HCT116 (cell line): ENCODE data around the gene CCDC66. TPM values are rescaled to one million over a fixed set of nuclear protein-coding genes. Genes with fewer than 3 reads are reported as not detected.

Experiments
- ATAC-seq: fragments of 200-7000 bp; cut with Tn5 transposase; 2 replicates; pipeline ENCODE4 v1.9.1; 2020; ENCODE audit warnings: mild to moderate bottlenecking, moderate library complexity
- BruUV-seq: library from RNA; stranded (reverse); fragments of 400-500 nt; replicated peaks from 2 replicates; lab custom pipeline; 2021; lab: Mats Ljungman, UMichigan
- CTCF ChIA-PET: fragments of 300-600 bp; sonication (Branson Sonifier 250); formaldehyde crosslinking; loops from one replicate; lab custom pipeline; 2021; ENCODE audit warnings: antibody characterized with exemption; lab: Charles Lee
- POLR2A ChIA-PET: fragments of 300-600, 350-600 bp; sonication (Branson Sonifier 250); formaldehyde crosslinking; loops from one replicate; lab custom pipeline; 2021; ENCODE audit warnings: antibody characterized with exemption; lab: Charles Lee
- RAD21 ChIA-PET, 2 experiments: fragments of 300-600 bp; sonication (Branson Sonifier 250); formaldehyde crosslinking; loops; one replicate each; lab custom pipeline; 2023; ENCODE audit warnings: low total read pairs in 2 of 2; ENCODE audit not compliant: uncharacterized antibody in 2 of 2, unreplicated experiment in 2 of 2, low non-redundant PET in 1 of 2; lab: Charles Lee
- DNase-seq: peaks from one replicate; pipeline ENCODE4 v3.0.0-alpha.2; 2010; ENCODE audit warnings: low read depth, low spot score
- H2AFZ ChIP-seq: fragments of 200-600 bp; shearing (Covaris generic), sonication (generic); 2 replicates; pipeline ENCODE4 v1.6.1; 2017; ENCODE audit warnings: low read depth, mixed run types, mixed read lengths, antibody characterized with exemption, low read length; ENCODE audit not compliant: poor library complexity, severe bottlenecking
- H3K27ac ChIP-seq: 2 replicates; pipeline ENCODE4 v1.5.1; 2012; ENCODE audit warnings: low read depth, low read length
- H3K27me3 ChIP-seq: fragments of 200-600 bp; sonication (generic); 2 replicates; pipeline ENCODE4 v1.6.1; 2016; ENCODE audit warnings: mixed run types, low read length, mixed read lengths; ENCODE audit not compliant: insufficient read depth
- H3K36me3 ChIP-seq, 2 experiments: fragments of 200-500 bp in 1 of 2; fragments of 200-600 bp in 1 of 2; sonication (Bioruptor generic) in 1 of 2; sonication (generic) in 1 of 2; 2 replicates each; pipeline versions ENCODE4 v1.5.1 to v1.6.1; 2014 to 2016; ENCODE audit warnings: low read length in 2 of 2, inconsistent platforms in 1 of 2, mixed read lengths in 1 of 2, mixed run types in 1 of 2; ENCODE audit not compliant: insufficient read depth in 2 of 2, control insufficient read depth in 1 of 2
- H3K4me1 ChIP-seq, 2 experiments: fragments of 200-600 bp in 1 of 2; sonication (generic) in 1 of 2; 2 replicates each; pipeline versions ENCODE4 v1.5.1 to v1.6.1; 2012 to 2017; ENCODE audit warnings: low read length in 2 of 2, inconsistent platforms in 1 of 2, mild to moderate bottlenecking in 1 of 2, mixed read lengths in 1 of 2, mixed run types in 1 of 2, moderate library complexity in 1 of 2; ENCODE audit not compliant: insufficient read depth in 2 of 2, control insufficient read depth in 1 of 2
- H3K4me2 ChIP-seq: fragments of 200-600 bp; sonication (generic); 2 replicates; pipeline ENCODE4 v1.6.1; 2017; ENCODE audit warnings: mixed run types, low read length, mixed read lengths
- H3K4me3 ChIP-seq, 2 experiments: fragments of 200-600 bp in 1 of 2; sonication (generic) in 1 of 2; replicated peaks in 1 of 2; 2 replicates each; pipeline ENCODE4 v1.5.1; 2011 to 2016; ENCODE audit warnings: low read length in 2 of 2, control low read depth in 1 of 2, low read depth in 1 of 2, mild to moderate bottlenecking in 1 of 2, mixed read lengths in 1 of 2, mixed run types in 1 of 2
- H3K79me2 ChIP-seq: fragments of 200-600 bp; sonication (generic); 2 replicates; pipeline ENCODE4 v1.6.1; 2017; ENCODE audit warnings: mild to moderate bottlenecking, mixed run types, low read length, moderate library complexity, mixed read lengths; ENCODE audit not compliant: insufficient read depth
- H3K9ac ChIP-seq: fragments of 200-600 bp; sonication (generic); 2 replicates; pipeline ENCODE4 v1.6.1; 2016; ENCODE audit warnings: low read length, mixed read lengths
- H3K9me2 ChIP-seq: fragments of 200-600 bp; sonication (generic), shearing (Covaris generic); 2 replicates; pipeline ENCODE4 v1.6.1; 2017; ENCODE audit warnings: mixed run types, mild to moderate bottlenecking, moderate library complexity; ENCODE audit not compliant: insufficient read depth
- H3K9me3 ChIP-seq, 2 experiments: fragments of 200-500 bp in 1 of 2; fragments of 200-600 bp in 1 of 2; sonication (Bioruptor generic) in 1 of 2; sonication (generic) in 1 of 2; 2 replicates each; pipeline ENCODE4 v1.6.1; 2014 to 2017; ENCODE audit warnings: low read length in 2 of 2, mixed read lengths in 2 of 2, inconsistent platforms in 1 of 2, low read depth in 1 of 2, mild to moderate bottlenecking in 1 of 2, mixed run types in 1 of 2, moderate library complexity in 1 of 2; ENCODE audit not compliant: control insufficient read depth in 1 of 2, insufficient read depth in 1 of 2
- H4K20me1 ChIP-seq: fragments of 200-600 bp; sonication (generic), shearing (Covaris generic); 2 replicates; pipeline ENCODE4 v1.6.1; 2017; ENCODE audit warnings: mixed run types, mild to moderate bottlenecking, moderate library complexity; ENCODE audit not compliant: insufficient read depth
- ATF3 ChIP-seq: IDR thresholded peaks from 2 replicates; pipeline ENCODE4 v1.6.1; 2012
- CBX3 ChIP-seq: IDR thresholded peaks from 2 replicates; pipeline ENCODE4 v1.6.1; 2012; ENCODE audit warnings: low read depth
- CEBPB ChIP-seq: IDR thresholded peaks from 2 replicates; pipeline ENCODE4 v1.6.1; 2012; ENCODE audit warnings: low read depth
- CTCF ChIP-seq, 3 experiments: fragments of 200-600 bp in 1 of 3; sonication (generic) in 1 of 3; IDR thresholded peaks in 2 of 3; conservative IDR thresholded peaks in 1 of 3; 2 replicates each; pipeline ENCODE4 v1.5.1; 2012 to 2017; ENCODE audit warnings: low read depth in 2 of 3, low read length in 2 of 3, antibody characterized with exemption in 1 of 3, borderline replicate concordance in 1 of 3, control low read depth in 1 of 3, mild to moderate bottlenecking in 1 of 3, mixed read lengths in 1 of 3, mixed run types in 1 of 3, moderate library complexity in 1 of 3; ENCODE audit not compliant: insufficient read depth in 1 of 3
- EGR1 ChIP-seq: IDR thresholded peaks from 2 replicates; pipeline ENCODE4 v1.6.1; 2012; ENCODE audit warnings: low read depth
- ELF1 ChIP-seq: IDR thresholded peaks from 2 replicates; pipeline ENCODE4 v1.6.1; 2012; ENCODE audit warnings: low read depth, borderline replicate concordance
- EZH2phosphoT487 ChIP-seq: fragments of 200-600 bp; IDR thresholded peaks from 2 replicates; pipeline ENCODE4 v1.6.1; 2018; ENCODE audit warnings: antibody characterized with exemption, borderline replicate concordance
- JUND ChIP-seq: IDR thresholded peaks from 2 replicates; pipeline ENCODE4 v1.6.1; 2012
- MAX ChIP-seq: IDR thresholded peaks from 2 replicates; pipeline ENCODE4 v1.6.1; 2012
- POLR2A ChIP-seq: IDR thresholded peaks from 2 replicates; pipeline ENCODE4 v1.7.0; 2011; ENCODE audit warnings: borderline replicate concordance; ENCODE audit not compliant: insufficient read depth, insufficient read length; ENCODE audit errors: extremely low read depth
- POLR2AphosphoS5 ChIP-seq: IDR thresholded peaks from 2 replicates; pipeline ENCODE4 v1.6.1; 2011; ENCODE audit warnings: mild to moderate bottlenecking, low read depth, low read length, moderate library complexity
- RAD21 ChIP-seq: IDR thresholded peaks from 2 replicates; pipeline ENCODE4 v1.6.1; 2012; ENCODE audit warnings: low read depth, mild to moderate bottlenecking
- REST ChIP-seq: IDR thresholded peaks from 2 replicates; pipeline ENCODE4 v1.6.1; 2012; ENCODE audit warnings: low read depth
- SIN3A ChIP-seq: IDR thresholded peaks from 2 replicates; pipeline ENCODE4 v1.6.1; 2012; ENCODE audit warnings: low read depth
- SRF ChIP-seq: IDR thresholded peaks from 2 replicates; pipeline ENCODE4 v1.6.1; 2012; ENCODE audit warnings: low read depth
- TCF7L2 ChIP-seq: IDR thresholded peaks from 2 replicates; pipeline ENCODE4 v1.7.0; 2011; ENCODE audit warnings: borderline replicate concordance, inconsistent platforms; ENCODE audit not compliant: insufficient read depth, insufficient read length; ENCODE audit errors: extremely low read depth
- YY1 ChIP-seq: IDR thresholded peaks from 2 replicates; pipeline ENCODE4 v1.6.1; 2011; ENCODE audit warnings: low read length, low read depth, moderate library complexity, mild to moderate bottlenecking; ENCODE audit not compliant: insufficient replicate concordance; ENCODE audit errors: extremely low read depth
- ZBTB33 ChIP-seq: IDR thresholded peaks from 2 replicates; pipeline ENCODE4 v1.6.1; 2011; ENCODE audit warnings: mild to moderate bottlenecking, low read length, moderate library complexity; ENCODE audit not compliant: insufficient replicate concordance; ENCODE audit errors: extremely low read depth
- intact Hi-C: fragments of 100-400 bp; cut with micrococcal nuclease; formaldehyde crosslinking; loops from 2 replicates; pipeline ENCODE4 v1.10.0; 2022
- total RNA-seq: library from RNA; stranded (reverse); gene quantifications from one replicate; pipeline ENCODE4 v1.2.1, GENCODE V29; 2021; ENCODE audit not compliant: unreplicated experiment

The CCDC66 gene
- total RNA-seq, 1 experiment from 2014 or later: 16.9 TPM

GRCh38 chr3:56629451-56629850, 72.5 kb downstream of the CCDC66 start:
- no peaks in the 10 kb centered on the region for H3K9me2 ChIP-seq
- no peak overlapping the region for H3K9ac ChIP-seq
- CTCF ChIA-PET: no interaction called here
- no peak for TF ChIP-seq CBX3
- TF ChIP-seq YY1: no peak
- TF ChIP-seq ATF3: no peak
- TF ChIP-seq EZH2phosphoT487: no peak
- TF ChIP-seq ELF1: no peak
- TF ChIP-seq JUND: no peak
- no peak for TF ChIP-seq POLR2AphosphoS5
- TF ChIP-seq MAX: no peak
- TF ChIP-seq SRF: no peak
- TF ChIP-seq SIN3A: no peak
- TF ChIP-seq REST: no peak
- TF ChIP-seq EGR1: no peak
- TF ChIP-seq CEBPB: no peak
- TF ChIP-seq TCF7L2: no peak
- no peak for TF ChIP-seq ZBTB33
- TF ChIP-seq POLR2A: no peak
- TF ChIP-seq RAD21: no peak
- no peak for TF ChIP-seq CTCF (IDR thresholded peaks at IDR 0.05 in 2 of 3, conservative IDR thresholded peaks at IDR 0.05 in 1 of 3; ENCODE audit: borderline replicate concordance in 1 of 3, insufficient read depth in 1 of 3, low read depth in 2 of 3, low read length in 2 of 3)
- DNase-seq: no peak
- no peaks in the 10 kb centered on the region for H3K27me3 ChIP-seq
- no peaks in the 10 kb centered on the region for H3K4me1 ChIP-seq
- H3K9me3 ChIP-seq: no peaks in the 10 kb centered on the region
- POLR2A ChIA-PET: no interaction called here
- no peak overlapping the region for H2AFZ ChIP-seq
- no peaks in the 10 kb centered on the region for H3K79me2 ChIP-seq
- H3K4me3 ChIP-seq: no peak overlapping the region
- no peak overlapping the region for H3K27ac ChIP-seq
- ATAC-seq: no peak
- RAD21 ChIA-PET: interaction anchor here in 1 of 2 experiments (0.6 kb wide), 1 partner anchor 15 kb away, joined by 3 read pairs; no protein-coding TSS in a partner anchor
- intact Hi-C loops: no loop called here
- no peaks in the 10 kb centered on the region; the same call in 1 of the 2 replicates for H4K20me1 ChIP-seq
- no peak overlapping the region for H3K4me2 ChIP-seq
- H3K36me3 ChIP-seq: peaks cover 7 to 10% of the 10 kb centered on the region in 2 experiments; a peak in 3 of 4 replicates
- no TSS peak for BruUV-seq
